Colonic mucosa (tissue), 4 donors: ENCODE measurements around the gene MINAR1. TPM values are rescaled to one million over a fixed set of nuclear protein-coding genes. Genes with fewer than 3 reads are reported as not detected.

Experiments used
- DNase-seq: peaks from one replicate; pipeline ENCODE4 v3.0.0-alpha.2; 2020
- H3K27ac ChIP-seq: fragments of 200-600 bp; one replicate; pipeline ENCODE4 v1.8.0; 2021
- H3K27me3 ChIP-seq: fragments of 200-600 bp; one replicate; pipeline ENCODE4 v1.8.0; 2021
- H3K36me3 ChIP-seq: fragments of 200-600 bp; one replicate; pipeline ENCODE4 v1.8.0; 2021
- H3K4me1 ChIP-seq: fragments of 200-600 bp; one replicate; pipeline ENCODE4 v1.8.0; 2021; ENCODE audit warnings: mild to moderate bottlenecking
- H3K4me3 ChIP-seq: fragments of 200-600 bp; one replicate; pipeline ENCODE4 v1.8.0; 2021
- H3K9ac ChIP-seq, 2 donors: one replicate each; pipeline ENCODE4 v1.7.0; 2013; ENCODE audit warnings: control low read depth in 2 of 2, low read depth in 2 of 2, low read length in 2 of 2
- H3K9me3 ChIP-seq: fragments of 200-600 bp; one replicate; pipeline ENCODE4 v1.8.0; 2021
- intact Hi-C: fragments of 100-400 bp; cut with DNase I; formaldehyde crosslinking; loops from one replicate; pipeline ENCODE4 v1.14.1; 2022
- total RNA-seq, 2 donors: library from RNA; stranded (reverse); fragmentation: NEBNext Ultra II Directional in 1 of 2; extraction: Animal tissue kit (Norgen Biotek cat#: 25700) in 1 of 2; gene quantifications; one replicate each; pipeline ENCODE4 v1.2.1, GENCODE V29; 2021
- TF ChIP-seq, protein P1 (sequence below): fragments of 200-600 bp; IDR thresholded peaks from one replicate; pipeline ENCODE4 v1.8.0; 2022; ENCODE audit warnings: antibody characterized with exemption, mild to moderate bottlenecking
- donor health status: healthy.
- donor health status: DM: no; HTN: no; CAD: no.
- donor health status: DM: no; HTN: no; CAD: no.

Gene MINAR1
- total RNA-seq, 2 donors from 2014 or later = 0.25 to 0.35 TPM

DNA sequence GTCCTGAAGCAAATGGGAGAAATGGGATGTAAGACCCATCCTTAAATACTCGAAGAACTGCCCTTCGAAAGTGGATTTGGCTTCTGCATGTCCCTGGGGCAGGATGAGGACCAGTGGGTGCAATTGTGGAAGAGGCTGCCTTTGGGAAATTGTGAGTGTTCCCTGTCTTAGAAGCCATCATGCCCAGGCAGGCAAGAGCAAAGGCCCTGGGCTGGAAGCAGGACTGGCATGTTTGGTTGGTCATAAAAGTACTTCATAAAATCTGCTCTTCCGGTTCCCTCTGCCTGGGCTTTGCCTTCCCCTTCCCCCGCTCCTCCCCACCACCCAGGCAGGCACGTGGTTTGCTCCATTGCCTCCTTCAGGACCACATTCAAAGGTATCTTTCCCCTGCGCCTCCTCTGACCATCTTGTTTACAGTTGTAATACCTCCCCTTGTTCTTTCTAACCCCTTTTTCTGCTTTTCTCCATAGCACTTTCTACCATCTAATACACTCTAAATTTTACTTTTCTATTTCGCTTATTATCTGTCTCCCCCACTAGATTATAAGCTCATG, 8.3 kb downstream of the MINAR1 start:
- intact Hi-C loops = no loop called here
- Histone ChIP-seq H3K9ac (no peak overlapping the region), H3K27me3 (no peaks in the 10 kb centered on the region), H3K27ac (no peak overlapping the region), H3K4me1 (no peaks in the 10 kb centered on the region), H3K9me3 (no peaks in the 10 kb centered on the region), H3K36me3 (no peaks in the 10 kb centered on the region), H3K4me3 (no peak overlapping the region)
- TF ChIP-seq, protein P1, sequence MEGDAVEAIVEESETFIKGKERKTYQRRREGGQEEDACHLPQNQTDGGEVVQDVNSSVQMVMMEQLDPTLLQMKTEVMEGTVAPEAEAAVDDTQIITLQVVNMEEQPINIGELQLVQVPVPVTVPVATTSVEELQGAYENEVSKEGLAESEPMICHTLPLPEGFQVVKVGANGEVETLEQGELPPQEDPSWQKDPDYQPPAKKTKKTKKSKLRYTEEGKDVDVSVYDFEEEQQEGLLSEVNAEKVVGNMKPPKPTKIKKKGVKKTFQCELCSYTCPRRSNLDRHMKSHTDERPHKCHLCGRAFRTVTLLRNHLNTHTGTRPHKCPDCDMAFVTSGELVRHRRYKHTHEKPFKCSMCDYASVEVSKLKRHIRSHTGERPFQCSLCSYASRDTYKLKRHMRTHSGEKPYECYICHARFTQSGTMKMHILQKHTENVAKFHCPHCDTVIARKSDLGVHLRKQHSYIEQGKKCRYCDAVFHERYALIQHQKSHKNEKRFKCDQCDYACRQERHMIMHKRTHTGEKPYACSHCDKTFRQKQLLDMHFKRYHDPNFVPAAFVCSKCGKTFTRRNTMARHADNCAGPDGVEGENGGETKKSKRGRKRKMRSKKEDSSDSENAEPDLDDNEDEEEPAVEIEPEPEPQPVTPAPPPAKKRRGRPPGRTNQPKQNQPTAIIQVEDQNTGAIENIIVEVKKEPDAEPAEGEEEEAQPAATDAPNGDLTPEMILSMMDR = no peak
- no peak for DNase-seq

DNA sequence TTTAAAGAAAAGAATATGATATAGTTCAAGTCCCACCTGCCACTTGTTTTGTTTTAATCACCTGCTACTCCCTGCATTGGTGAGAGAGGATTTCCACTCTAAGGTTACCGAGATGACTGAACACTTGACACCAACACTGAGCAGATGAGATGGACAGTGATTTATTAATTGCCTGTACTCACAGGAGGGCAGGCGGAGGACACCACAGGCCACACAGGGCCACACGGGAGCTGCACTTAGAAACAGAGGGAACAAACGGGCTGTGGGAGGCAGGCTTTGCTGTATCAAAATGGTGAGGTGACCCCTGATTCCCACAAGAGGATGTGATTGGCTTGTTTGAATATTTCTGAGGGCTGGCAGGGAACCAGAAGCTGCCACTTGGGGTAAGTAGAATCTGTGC, 10.8 kb downstream of the MINAR1 start:
- Histone ChIP-seq H3K27ac (no peak overlapping the region), H3K4me1 (no peaks in the 10 kb centered on the region), H3K36me3 (no peaks in the 10 kb centered on the region), H3K4me3 (no peak overlapping the region), H3K27me3 (no peaks in the 10 kb centered on the region), H3K9me3 (no peaks in the 10 kb centered on the region), H3K9ac (no peak overlapping the region)
- no peak for DNase-seq
- TF ChIP-seq, protein P1 = no peak
- intact Hi-C loops = no loop called here

DNA sequence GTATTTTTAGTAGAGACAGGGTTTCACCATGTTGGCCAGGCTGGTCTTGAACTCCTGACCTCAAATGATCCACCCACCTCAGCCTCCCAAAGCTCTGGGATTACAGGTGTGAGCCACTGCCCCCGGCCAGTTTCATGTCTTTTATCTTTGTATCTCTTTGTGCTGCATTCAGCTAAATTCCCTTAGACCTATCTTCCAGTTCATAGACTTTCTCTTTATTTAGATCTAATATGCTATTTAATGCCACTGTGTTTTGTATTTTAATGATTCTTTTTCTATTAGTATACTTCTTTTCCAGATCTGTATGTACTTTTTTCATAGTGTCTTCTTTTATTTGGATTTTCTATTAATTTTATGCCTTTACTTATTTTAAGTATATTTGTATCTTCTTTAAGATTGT, 14.9 kb downstream of the MINAR1 start:
- Histone ChIP-seq H3K4me1 (no peaks in the 10 kb centered on the region), H3K36me3 (no peaks in the 10 kb centered on the region), H3K27me3 (no peaks in the 10 kb centered on the region), H3K27ac (no peak overlapping the region), H3K9ac (no peak overlapping the region), H3K4me3 (no peak overlapping the region), H3K9me3 (no peaks in the 10 kb centered on the region)
- DNase-seq = no peak
- TF ChIP-seq, protein P1 = no peak
- intact Hi-C loops = no loop called here

DNA sequence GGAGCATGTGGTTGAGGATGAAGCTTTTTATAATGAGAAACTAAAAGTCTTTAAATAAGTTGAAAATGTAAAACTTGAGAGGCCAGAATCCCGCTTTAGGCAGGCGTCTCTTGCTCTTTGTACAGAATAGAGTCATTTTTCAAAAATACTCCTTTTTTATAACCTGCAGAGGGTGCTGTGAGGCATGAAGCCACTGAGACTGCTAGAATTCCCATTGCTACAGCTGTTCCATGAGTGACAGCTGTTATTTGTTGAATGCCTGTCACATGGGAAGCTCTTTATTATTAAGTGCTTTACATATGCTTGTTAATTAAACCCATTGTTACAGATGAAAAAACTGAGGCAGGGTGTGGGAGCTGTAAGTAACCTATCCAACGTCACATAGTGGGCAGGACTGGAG, 18.5 kb downstream of the MINAR1 start:
- Histone ChIP-seq H3K4me3 (no peak overlapping the region), H3K36me3 (no peaks in the 10 kb centered on the region), H3K9ac (no peak overlapping the region), H3K27ac (no peak overlapping the region), H3K27me3 (no peaks in the 10 kb centered on the region), H3K9me3 (no peaks in the 10 kb centered on the region), H3K4me1 (no peaks in the 10 kb centered on the region)
- no peak for DNase-seq
- intact Hi-C loops = no loop called here
- TF ChIP-seq, protein P1 = no peak

DNA sequence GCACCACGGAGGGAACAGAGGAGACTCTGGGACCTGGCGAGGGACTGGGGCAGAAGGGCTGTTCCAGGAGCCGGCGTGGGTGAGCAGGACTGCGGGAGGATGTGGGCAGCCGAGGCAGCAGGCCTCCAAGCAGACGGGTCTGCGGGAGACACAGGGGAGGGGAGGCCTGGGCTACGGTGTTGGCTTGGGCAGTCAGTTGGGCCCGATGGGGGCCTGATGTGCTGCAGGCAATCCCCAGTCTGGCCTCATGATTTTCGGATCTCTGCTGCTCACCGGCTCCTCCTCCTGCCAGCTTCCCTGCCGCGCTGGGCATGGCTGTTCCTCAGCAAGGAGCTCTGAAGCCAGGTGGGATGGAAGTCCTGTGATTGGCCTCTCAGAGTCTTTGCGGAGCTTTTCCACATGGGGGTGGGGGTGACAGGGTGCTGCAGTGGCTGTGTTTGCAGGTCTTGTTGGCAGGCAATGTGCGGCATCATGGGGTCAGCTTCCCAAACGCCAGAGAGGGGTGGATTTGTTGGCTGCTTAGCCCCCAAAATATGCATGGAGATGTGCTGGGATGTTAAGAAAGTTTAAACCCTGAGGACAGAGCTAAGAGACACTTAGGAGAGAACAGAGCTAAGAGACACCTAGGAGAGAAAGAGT, 19.3 kb downstream of the MINAR1 start:
- H3K27ac ChIP-seq = no peak overlapping the region
- no peaks in the 10 kb centered on the region for H3K36me3 ChIP-seq
- no peaks in the 10 kb centered on the region for H3K27me3 ChIP-seq
- H3K9me3 ChIP-seq = no peaks in the 10 kb centered on the region
- no peak overlapping the region for H3K9ac ChIP-seq
- no peaks in the 10 kb centered on the region for H3K4me1 ChIP-seq
- H3K4me3 ChIP-seq = no peak overlapping the region
- no peak for DNase-seq
- TF ChIP-seq, protein P1 = no peak
- intact Hi-C loops = no loop called here
